HEK293 (cell line): Measurements from ENCODE around the gene ATP11C.

Source experiments
- GLIS1 ChIP-seq: fragments of 450-650 bp; formaldehyde crosslinking; IDR thresholded peaks from 2 replicates; pipeline ENCODE4 v1.5.1; 2016; ENCODE audit warnings: missing biosample characterization, missing genetic modification characterization
- HOXC10 ChIP-seq: sonication (generic); formaldehyde crosslinking; IDR thresholded peaks from 2 replicates; pipeline ENCODE4 v1.8.1; 2023; ENCODE audit warnings: mild to moderate bottlenecking, missing genetic modification reagents
- OVOL3 ChIP-seq: fragments of 450-650 bp; formaldehyde crosslinking; IDR thresholded peaks from 2 replicates; pipeline ENCODE4 v1.5.1; 2016; ENCODE audit warnings: missing biosample characterization, missing genetic modification characterization
- PRDM4 ChIP-seq: fragments of 450-650 bp; formaldehyde crosslinking; IDR thresholded peaks from 2 replicates; pipeline ENCODE4 v1.5.1; 2017; ENCODE audit warnings: missing biosample characterization, missing genetic modification characterization
- SP2 ChIP-seq: fragments of 450-650 bp; formaldehyde crosslinking; IDR thresholded peaks from 2 replicates; pipeline ENCODE4 v1.5.1; 2016; ENCODE audit warnings: missing biosample characterization, missing genetic modification characterization
- SP3 ChIP-seq: fragments of 450-650 bp; formaldehyde crosslinking; IDR thresholded peaks from 2 replicates; pipeline ENCODE4 v1.5.1; 2016; ENCODE audit warnings: missing biosample characterization, missing genetic modification characterization
- ZFP37 ChIP-seq: fragments of 450-650 bp; formaldehyde crosslinking; IDR thresholded peaks from 2 replicates; pipeline ENCODE4 v1.5.1; 2016; ENCODE audit warnings: missing biosample characterization, missing genetic modification characterization
- ZNF138 ChIP-seq: fragments of 450-650 bp; formaldehyde crosslinking; IDR thresholded peaks from 2 replicates; pipeline ENCODE4 v1.5.1; 2016; ENCODE audit warnings: missing biosample characterization, missing genetic modification characterization, borderline replicate concordance
- ZNF335 ChIP-seq: fragments of 450-650 bp; formaldehyde crosslinking; conservative IDR thresholded peaks from 2 replicates; pipeline ENCODE4 v1.5.1; 2016; ENCODE audit warnings: missing biosample characterization, missing genetic modification characterization
- ZNF433 ChIP-seq: fragments of 450-650 bp; formaldehyde crosslinking; IDR thresholded peaks from 2 replicates; pipeline ENCODE4 v1.5.1; 2016; ENCODE audit warnings: missing biosample characterization, missing genetic modification characterization, low read depth
- ZNF585B ChIP-seq: fragments of 450-650 bp; formaldehyde crosslinking; IDR thresholded peaks from 2 replicates; pipeline ENCODE4 v1.5.1; 2016; ENCODE audit warnings: missing biosample characterization, missing genetic modification characterization
- ZNF600 ChIP-seq: fragments of 450-650 bp; formaldehyde crosslinking; IDR thresholded peaks from 2 replicates; pipeline ENCODE4 v1.5.1; 2016; ENCODE audit warnings: missing biosample characterization, missing genetic modification characterization
- ZNF610 ChIP-seq: fragments of 450-650 bp; formaldehyde crosslinking; IDR thresholded peaks from 2 replicates; pipeline ENCODE4 v1.5.1; 2016; ENCODE audit warnings: missing biosample characterization, missing genetic modification characterization, borderline replicate concordance
- ZNF623 ChIP-seq: fragments of 450-650 bp; formaldehyde crosslinking; IDR thresholded peaks from 2 replicates; pipeline ENCODE4 v1.5.1; 2016; ENCODE audit warnings: missing biosample characterization, missing genetic modification characterization
- ZNF624 ChIP-seq: fragments of 450-650 bp; formaldehyde crosslinking; IDR thresholded peaks from 2 replicates; pipeline ENCODE4 v1.5.1; 2017; ENCODE audit warnings: missing biosample characterization, missing genetic modification characterization
- ZNF701 ChIP-seq: fragments of 450-650 bp; formaldehyde crosslinking; IDR thresholded peaks from 2 replicates; pipeline ENCODE4 v1.5.1; 2016; ENCODE audit warnings: missing biosample characterization, missing genetic modification characterization
- ZNF830 ChIP-seq: fragments of 450-650 bp; IDR thresholded peaks from 2 replicates; pipeline ENCODE4 v1.5.0; 2018; ENCODE audit warnings: missing biosample characterization, missing genetic modification characterization, low read depth, mild to moderate bottlenecking, moderate library complexity
- TF ChIP-seq, protein P1 (sequence below): fragments of 450-650 bp; formaldehyde crosslinking; IDR thresholded peaks from 2 replicates; pipeline ENCODE4 v1.5.1; 2016; ENCODE audit warnings: missing biosample characterization, missing genetic modification characterization
- TF ChIP-seq, protein P2 (sequence below): fragments of 450-650 bp; formaldehyde crosslinking; IDR thresholded peaks from 2 replicates; pipeline ENCODE4 v1.5.1; 2017; ENCODE audit warnings: missing biosample characterization, missing genetic modification characterization
- TF ChIP-seq, protein P3 (sequence below): fragments of 450-650 bp; IDR thresholded peaks from 2 replicates; pipeline ENCODE4 v1.5.1; 2018; ENCODE audit warnings: missing biosample characterization, mild to moderate bottlenecking, missing genetic modification characterization
- TF ChIP-seq, protein P4 (sequence below): fragments of 450-650 bp; formaldehyde crosslinking; IDR thresholded peaks from 2 replicates; pipeline ENCODE4 v1.5.1; 2016; ENCODE audit warnings: missing biosample characterization, missing genetic modification characterization, borderline replicate concordance
- TF ChIP-seq, protein P5 (sequence below): fragments of 450-650 bp; formaldehyde crosslinking; IDR thresholded peaks from 2 replicates; pipeline ENCODE4 v1.5.1; 2016; ENCODE audit warnings: missing biosample characterization, missing genetic modification characterization
- TF ChIP-seq, protein P6 (sequence below): fragments of 450-650 bp; formaldehyde crosslinking; IDR thresholded peaks from 2 replicates; pipeline ENCODE4 v1.5.1; 2016; ENCODE audit warnings: missing biosample characterization, missing genetic modification characterization
- TF ChIP-seq, protein P7 (sequence below): fragments of 450-650 bp; formaldehyde crosslinking; IDR thresholded peaks from 2 replicates; pipeline ENCODE4 v1.5.1; 2017; ENCODE audit warnings: missing biosample characterization, mild to moderate bottlenecking, missing genetic modification characterization, moderate library complexity

Gene ATP11C

DNA sequence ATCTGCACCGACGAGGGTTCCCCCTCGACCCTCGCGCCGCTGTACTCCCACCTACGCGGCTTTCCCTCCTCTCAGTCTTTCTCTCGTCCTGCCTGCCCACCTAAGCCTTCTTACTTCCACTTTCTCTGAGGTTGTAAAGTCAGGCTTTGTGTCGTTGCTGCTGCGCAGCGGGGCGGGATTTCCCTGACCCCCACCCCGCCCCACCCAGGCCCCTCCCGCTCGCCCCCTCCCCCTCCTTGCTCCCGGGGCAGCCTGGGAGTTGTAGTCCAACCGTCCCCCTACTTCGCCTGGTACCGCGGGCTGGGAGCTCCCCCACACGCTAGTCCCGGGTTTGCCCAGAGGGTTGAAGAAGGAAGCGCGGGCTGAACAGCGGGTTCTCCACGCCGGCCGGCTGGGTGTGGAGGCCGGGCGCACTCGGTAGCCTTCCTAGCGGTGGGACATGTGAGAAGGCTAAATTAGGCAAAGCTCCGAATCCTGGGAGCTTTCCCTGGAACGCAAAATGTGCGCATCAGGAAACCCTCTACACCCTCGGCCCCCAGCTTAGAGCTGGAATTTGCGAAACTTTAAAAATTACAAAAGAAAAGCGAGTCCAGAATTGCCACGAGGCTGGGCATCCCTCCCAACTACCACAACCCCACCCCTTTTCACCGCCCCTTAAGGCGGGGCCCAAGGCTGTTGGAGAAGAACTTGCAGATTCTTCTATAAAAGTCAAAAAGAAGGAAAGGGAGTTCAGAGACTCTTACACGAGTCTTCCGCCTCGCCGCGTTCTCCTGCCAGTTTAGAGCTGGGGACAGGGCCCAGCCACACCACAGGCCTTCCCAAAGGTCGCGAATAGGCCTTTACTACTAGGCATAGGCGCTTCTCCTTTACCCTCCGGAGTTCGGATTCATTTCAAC lies at the start of gene ATP11C (continued):
- TF ChIP-seq, protein P1, sequence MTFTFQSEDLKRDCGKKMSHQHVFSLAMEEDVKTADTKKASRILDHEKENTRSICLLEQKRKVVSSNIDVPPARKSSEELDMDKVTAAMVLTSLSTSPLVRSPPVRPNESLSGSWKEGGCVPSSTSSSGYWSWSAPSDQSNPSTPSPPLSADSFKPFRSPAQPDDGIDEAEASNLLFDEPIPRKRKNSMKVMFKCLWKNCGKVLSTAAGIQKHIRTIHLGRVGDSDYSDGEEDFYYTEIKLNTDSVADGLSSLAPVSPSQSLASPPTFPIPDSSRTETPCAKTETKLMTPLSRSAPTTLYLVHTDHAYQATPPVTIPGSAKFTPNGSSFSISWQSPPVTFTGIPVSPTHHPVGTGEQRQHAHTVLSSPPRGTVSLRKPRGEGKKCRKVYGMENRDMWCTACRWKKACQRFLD (tag by site-specific recombination): peak; percentile 55; the same call in 1 of the 2 replicates
- TF ChIP-seq, protein P2, sequence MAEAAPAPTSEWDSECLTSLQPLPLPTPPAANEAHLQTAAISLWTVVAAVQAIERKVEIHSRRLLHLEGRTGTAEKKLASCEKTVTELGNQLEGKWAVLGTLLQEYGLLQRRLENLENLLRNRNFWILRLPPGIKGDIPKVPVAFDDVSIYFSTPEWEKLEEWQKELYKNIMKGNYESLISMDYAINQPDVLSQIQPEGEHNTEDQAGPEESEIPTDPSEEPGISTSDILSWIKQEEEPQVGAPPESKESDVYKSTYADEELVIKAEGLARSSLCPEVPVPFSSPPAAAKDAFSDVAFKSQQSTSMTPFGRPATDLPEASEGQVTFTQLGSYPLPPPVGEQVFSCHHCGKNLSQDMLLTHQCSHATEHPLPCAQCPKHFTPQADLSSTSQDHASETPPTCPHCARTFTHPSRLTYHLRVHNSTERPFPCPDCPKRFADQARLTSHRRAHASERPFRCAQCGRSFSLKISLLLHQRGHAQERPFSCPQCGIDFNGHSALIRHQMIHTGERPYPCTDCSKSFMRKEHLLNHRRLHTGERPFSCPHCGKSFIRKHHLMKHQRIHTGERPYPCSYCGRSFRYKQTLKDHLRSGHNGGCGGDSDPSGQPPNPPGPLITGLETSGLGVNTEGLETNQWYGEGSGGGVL: peak; percentile 78
- TF ChIP-seq, protein P3, sequence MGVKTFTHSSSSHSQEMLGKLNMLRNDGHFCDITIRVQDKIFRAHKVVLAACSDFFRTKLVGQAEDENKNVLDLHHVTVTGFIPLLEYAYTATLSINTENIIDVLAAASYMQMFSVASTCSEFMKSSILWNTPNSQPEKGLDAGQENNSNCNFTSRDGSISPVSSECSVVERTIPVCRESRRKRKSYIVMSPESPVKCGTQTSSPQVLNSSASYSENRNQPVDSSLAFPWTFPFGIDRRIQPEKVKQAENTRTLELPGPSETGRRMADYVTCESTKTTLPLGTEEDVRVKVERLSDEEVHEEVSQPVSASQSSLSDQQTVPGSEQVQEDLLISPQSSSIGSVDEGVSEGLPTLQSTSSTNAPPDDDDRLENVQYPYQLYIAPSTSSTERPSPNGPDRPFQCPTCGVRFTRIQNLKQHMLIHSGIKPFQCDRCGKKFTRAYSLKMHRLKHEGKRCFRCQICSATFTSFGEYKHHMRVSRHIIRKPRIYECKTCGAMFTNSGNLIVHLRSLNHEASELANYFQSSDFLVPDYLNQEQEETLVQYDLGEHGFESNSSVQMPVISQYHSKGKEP (tag by site-specific recombination): no peak
- no peak for TF ChIP-seq PRDM4 (tag by site-specific recombination)
- TF ChIP-seq ZNF830 (tag by site-specific recombination): no peak
- TF ChIP-seq ZNF600 (tag by site-specific recombination): 0 out of 2 replicates have a peak, but pooled peaks have one; percentile 12
- TF ChIP-seq ZNF610 (tag by site-specific recombination): no peak
- TF ChIP-seq ZNF335 (tag by site-specific recombination): peak; percentile 91
- peak; percentile 65 for TF ChIP-seq SP2
- TF ChIP-seq, protein P4, sequence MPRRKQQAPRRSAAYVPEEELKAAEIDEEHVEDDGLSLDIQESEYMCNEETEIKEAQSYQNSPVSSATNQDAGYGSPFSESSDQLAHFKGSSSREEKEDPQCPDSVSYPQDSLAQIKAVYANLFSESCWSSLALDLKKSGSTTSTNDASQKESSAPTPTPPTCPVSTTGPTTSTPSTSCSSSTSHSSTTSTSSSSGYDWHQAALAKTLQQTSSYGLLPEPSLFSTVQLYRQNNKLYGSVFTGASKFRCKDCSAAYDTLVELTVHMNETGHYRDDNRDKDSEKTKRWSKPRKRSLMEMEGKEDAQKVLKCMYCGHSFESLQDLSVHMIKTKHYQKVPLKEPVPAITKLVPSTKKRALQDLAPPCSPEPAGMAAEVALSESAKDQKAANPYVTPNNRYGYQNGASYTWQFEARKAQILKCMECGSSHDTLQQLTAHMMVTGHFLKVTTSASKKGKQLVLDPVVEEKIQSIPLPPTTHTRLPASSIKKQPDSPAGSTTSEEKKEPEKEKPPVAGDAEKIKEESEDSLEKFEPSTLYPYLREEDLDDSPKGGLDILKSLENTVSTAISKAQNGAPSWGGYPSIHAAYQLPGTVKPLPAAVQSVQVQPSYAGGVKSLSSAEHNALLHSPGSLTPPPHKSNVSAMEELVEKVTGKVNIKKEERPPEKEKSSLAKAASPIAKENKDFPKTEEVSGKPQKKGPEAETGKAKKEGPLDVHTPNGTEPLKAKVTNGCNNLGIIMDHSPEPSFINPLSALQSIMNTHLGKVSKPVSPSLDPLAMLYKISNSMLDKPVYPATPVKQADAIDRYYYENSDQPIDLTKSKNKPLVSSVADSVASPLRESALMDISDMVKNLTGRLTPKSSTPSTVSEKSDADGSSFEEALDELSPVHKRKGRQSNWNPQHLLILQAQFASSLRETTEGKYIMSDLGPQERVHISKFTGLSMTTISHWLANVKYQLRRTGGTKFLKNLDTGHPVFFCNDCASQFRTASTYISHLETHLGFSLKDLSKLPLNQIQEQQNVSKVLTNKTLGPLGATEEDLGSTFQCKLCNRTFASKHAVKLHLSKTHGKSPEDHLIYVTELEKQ: no peak
- no peak for TF ChIP-seq GLIS1 (tag by site-specific recombination)
- TF ChIP-seq ZNF433: no peak
- TF ChIP-seq HOXC10: no peak
- TF ChIP-seq SP3 (tag by site-specific recombination): peak; percentile 76
- no peak for TF ChIP-seq ZNF624 (tag by site-specific recombination)
- TF ChIP-seq ZNF138 (tag by site-specific recombination): no peak
- TF ChIP-seq, protein P5, sequence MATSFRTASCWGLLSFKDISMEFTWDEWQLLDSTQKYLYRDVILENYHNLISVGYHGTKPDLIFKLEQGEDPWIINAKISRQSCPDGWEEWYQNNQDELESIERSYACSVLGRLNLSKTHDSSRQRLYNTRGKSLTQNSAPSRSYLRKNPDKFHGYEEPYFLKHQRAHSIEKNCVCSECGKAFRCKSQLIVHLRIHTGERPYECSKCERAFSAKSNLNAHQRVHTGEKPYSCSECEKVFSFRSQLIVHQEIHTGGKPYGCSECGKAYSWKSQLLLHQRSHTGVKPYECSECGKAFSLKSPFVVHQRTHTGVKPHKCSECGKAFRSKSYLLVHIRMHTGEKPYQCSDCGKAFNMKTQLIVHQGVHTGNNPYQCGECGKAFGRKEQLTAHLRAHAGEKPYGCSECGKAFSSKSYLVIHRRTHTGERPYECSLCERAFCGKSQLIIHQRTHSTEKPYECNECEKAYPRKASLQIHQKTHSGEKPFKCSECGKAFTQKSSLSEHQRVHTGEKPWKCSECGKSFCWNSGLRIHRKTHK (tag by site-specific recombination): no peak
- TF ChIP-seq, protein P6, sequence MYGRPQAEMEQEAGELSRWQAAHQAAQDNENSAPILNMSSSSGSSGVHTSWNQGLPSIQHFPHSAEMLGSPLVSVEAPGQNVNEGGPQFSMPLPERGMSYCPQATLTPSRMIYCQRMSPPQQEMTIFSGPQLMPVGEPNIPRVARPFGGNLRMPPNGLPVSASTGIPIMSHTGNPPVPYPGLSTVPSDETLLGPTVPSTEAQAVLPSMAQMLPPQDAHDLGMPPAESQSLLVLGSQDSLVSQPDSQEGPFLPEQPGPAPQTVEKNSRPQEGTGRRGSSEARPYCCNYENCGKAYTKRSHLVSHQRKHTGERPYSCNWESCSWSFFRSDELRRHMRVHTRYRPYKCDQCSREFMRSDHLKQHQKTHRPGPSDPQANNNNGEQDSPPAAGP (tag by site-specific recombination): no peak
- TF ChIP-seq, protein P7, sequence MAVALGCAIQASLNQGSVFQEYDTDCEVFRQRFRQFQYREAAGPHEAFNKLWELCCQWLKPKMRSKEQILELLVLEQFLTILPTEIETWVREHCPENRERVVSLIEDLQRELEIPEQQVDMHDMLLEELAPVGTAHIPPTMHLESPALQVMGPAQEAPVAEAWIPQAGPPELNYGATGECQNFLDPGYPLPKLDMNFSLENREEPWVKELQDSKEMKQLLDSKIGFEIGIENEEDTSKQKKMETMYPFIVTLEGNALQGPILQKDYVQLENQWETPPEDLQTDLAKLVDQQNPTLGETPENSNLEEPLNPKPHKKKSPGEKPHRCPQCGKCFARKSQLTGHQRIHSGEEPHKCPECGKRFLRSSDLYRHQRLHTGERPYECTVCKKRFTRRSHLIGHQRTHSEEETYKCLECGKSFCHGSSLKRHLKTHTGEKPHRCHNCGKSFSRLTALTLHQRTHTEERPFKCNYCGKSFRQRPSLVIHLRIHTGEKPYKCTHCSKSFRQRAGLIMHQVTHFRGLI (tag by site-specific recombination): no peak
- no peak for TF ChIP-seq ZNF585B
- no peak for TF ChIP-seq OVOL3 (tag by site-specific recombination)
- no peak for TF ChIP-seq ZFP37 (tag by site-specific recombination)
- TF ChIP-seq ZNF623 (tag by site-specific recombination): no peak
- no peak for TF ChIP-seq ZNF701 (tag by site-specific recombination)
